Measurements from ENCODE around the gene MAN1A1.
"Not testable (repeated sequence)": the region's sequence is repeated elsewhere in the genome, so short reads cannot be mapped to it uniquely, and the experiment has no call there.

Gene MAN1A1

GRCh38 chr6:119303164-119303887, 46.2 kb downstream of the MAN1A1 start:
- DNase-seq (ENCODE audit: low spot score), result no peak

- no peak for DNase-seq (ENCODE audit: low spot score)
Observed at GRCh38 chr6:119301429-119301828, 48.1 kb downstream of the MAN1A1 start.

GRCh38 chr6:119299694-119300093, 49.9 kb downstream of the MAN1A1 start:
- DNase-seq (ENCODE audit: low spot score), result no peak

GRCh38 chr6:119297049-119297448, 52.5 kb downstream of the MAN1A1 start:
- no peak for DNase-seq (ENCODE audit: low spot score)

- DNase-seq (ENCODE audit: low spot score), result no peak
Observed at GRCh38 chr6:119296036-119297035, 53.2 kb downstream of the MAN1A1 start.

- DNase-seq (ENCODE audit: low spot score), result no peak
Observed at GRCh38 chr6:119294984-119295383, 54.6 kb downstream of the MAN1A1 start.

GRCh38 chr6:119291060-119291459, 58.5 kb downstream of the MAN1A1 start:
- not testable (repeated sequence) for DNase-seq (ENCODE audit: low spot score)

GRCh38 chr6:119290306-119290705, 59.3 kb downstream of the MAN1A1 start:
- DNase-seq (ENCODE audit: low spot score), result no peak

- DNase-seq (ENCODE audit: low spot score), result no peak
Observed at GRCh38 chr6:119289651-119290050, 59.9 kb downstream of the MAN1A1 start.

GRCh38 chr6:119285908-119286625, 63.5 kb downstream of the MAN1A1 start:
- peak; percentile 27 for DNase-seq (ENCODE audit: low spot score)

- no peak for DNase-seq (ENCODE audit: low spot score)
Observed at GRCh38 chr6:119284861-119285521, 64.6 kb downstream of the MAN1A1 start.

- DNase-seq (ENCODE audit: low spot score), result no peak
Observed at GRCh38 chr6:119283979-119284545, 65.5 kb downstream of the MAN1A1 start.

GRCh38 chr6:119283214-119283613, 66.3 kb downstream of the MAN1A1 start:
- no peak for DNase-seq (ENCODE audit: low spot score)

- DNase-seq (ENCODE audit: low spot score), result no peak
Observed at GRCh38 chr6:119280668-119281067, 68.9 kb downstream of the MAN1A1 start.

- DNase-seq (ENCODE audit: low spot score), result no peak
Observed at GRCh38 chr6:119280080-119280479, 69.5 kb downstream of the MAN1A1 start.

- DNase-seq (ENCODE audit: low spot score), result no peak
Observed at GRCh38 chr6:119278625-119279024, 70.9 kb downstream of the MAN1A1 start.

GRCh38 chr6:119277052-119277451, 72.5 kb downstream of the MAN1A1 start:
- DNase-seq (ENCODE audit: low spot score), result no peak

- DNase-seq (ENCODE audit: low spot score), result peak; percentile 17
Observed at GRCh38 chr6:119276211-119276610, 73.3 kb downstream of the MAN1A1 start.

GRCh38 chr6:119274197-119274595, 75.4 kb downstream of the MAN1A1 start:
- DNase-seq (ENCODE audit: low spot score), result no peak

- no peak for DNase-seq (ENCODE audit: low spot score)
Observed at GRCh38 chr6:119273272-119274196, 76.0 kb downstream of the MAN1A1 start.
